OCI-LY1 (cell line): ENCODE results near the gene DCDC1.
"Not testable (repeated sequence)": the region's sequence is repeated elsewhere in the genome, so short reads cannot be mapped to it uniquely, and the experiment has no call there.

ENCODE experiments used
- H2AFZ ChIP-seq: fragments of 200-600 bp; sonication (generic), shearing (Covaris generic); 2 replicates; pipeline ENCODE4 v1.6.0; 2014; ENCODE audit warnings: antibody characterized with exemption, mild to moderate bottlenecking, low read length
- H3F3A ChIP-seq: fragments of 200-600 bp; sonication (generic), shearing (Covaris generic); 2 replicates; pipeline ENCODE4 v1.6.0; 2014; ENCODE audit warnings: mild to moderate bottlenecking, antibody characterized with exemption, low read length, moderate library complexity; ENCODE audit not compliant: insufficient read depth
- H3K27ac ChIP-seq: fragments of 200-600 bp; sonication (generic); 2 replicates; pipeline ENCODE4 v1.5.1; 2014; ENCODE audit warnings: low read length, mixed run types, mild to moderate bottlenecking, low read depth; ENCODE audit not compliant: poor library complexity, severe bottlenecking
- H3K27me3 ChIP-seq: fragments of 200-600 bp; sonication (generic); 2 replicates; pipeline ENCODE4 v1.6.0; 2014; ENCODE audit warnings: antibody characterized with exemption, mild to moderate bottlenecking, low read length, moderate library complexity; ENCODE audit not compliant: insufficient read depth
- H3K36me3 ChIP-seq: fragments of 200-600 bp; sonication (generic); 2 replicates; pipeline ENCODE4 v1.6.1; 2014; ENCODE audit warnings: mild to moderate bottlenecking, antibody characterized with exemption, low read length, moderate library complexity, mixed read lengths; ENCODE audit not compliant: insufficient read depth
- H3K4me1 ChIP-seq: fragments of 200-600 bp; sonication (generic); 2 replicates; pipeline ENCODE4 v1.5.1; 2014; ENCODE audit warnings: mild to moderate bottlenecking, low read length, moderate library complexity; ENCODE audit not compliant: insufficient read depth, severe bottlenecking
- H3K4me2 ChIP-seq: fragments of 200-600 bp; sonication (generic), shearing (Covaris generic); 2 replicates; pipeline ENCODE4 v1.6.1; 2014; ENCODE audit warnings: low read length
- H3K4me3 ChIP-seq: fragments of 200-600 bp; sonication (generic); 2 replicates; pipeline ENCODE4 v1.5.1; 2014; ENCODE audit warnings: low read length, low read depth, mild to moderate bottlenecking, mixed read lengths; ENCODE audit not compliant: poor library complexity, severe bottlenecking
- H3K79me2 ChIP-seq: fragments of 200-600 bp; shearing (Covaris generic); 2 replicates; pipeline ENCODE4 v1.6.1; 2016; ENCODE audit warnings: mixed run types, low read length, mixed read lengths; ENCODE audit not compliant: insufficient read depth
- H3K9ac ChIP-seq: fragments of 200-600 bp; sonication (generic), shearing (Covaris generic); 2 replicates; pipeline ENCODE4 v1.6.1; 2014; ENCODE audit warnings: mild to moderate bottlenecking, low read length, mixed read lengths
- H3K9me2 ChIP-seq: fragments of 200-600 bp; sonication (generic), shearing (Covaris generic); 2 replicates; pipeline ENCODE4 v1.6.1; 2014; ENCODE audit warnings: low read depth, mild to moderate bottlenecking, low read length, mixed read lengths
- H3K9me3 ChIP-seq: fragments of 200-600 bp; shearing (Covaris generic); 2 replicates; pipeline ENCODE4 v1.6.1; 2014; ENCODE audit warnings: low read length, mixed read lengths
- H4K20me1 ChIP-seq: fragments of 200-600 bp; sonication (generic), shearing (Covaris generic); 2 replicates; pipeline ENCODE4 v1.6.0; 2016; ENCODE audit warnings: mild to moderate bottlenecking, low read length; ENCODE audit not compliant: insufficient read depth
- EZH2 ChIP-seq: fragments of 200-600 bp; sonication (generic), shearing (Covaris generic); IDR thresholded peaks from 2 replicates; pipeline ENCODE4 v1.8.0; 2017; ENCODE audit warnings: borderline replicate concordance, mixed run types, mild to moderate bottlenecking, antibody characterized with exemption, low read length, moderate library complexity, mixed read lengths
- TF ChIP-seq, protein P1 (sequence below): fragments of 200-600 bp; sonication (generic), shearing (Covaris generic); IDR thresholded peaks from 2 replicates; pipeline ENCODE4 v1.5.1; 2017; ENCODE audit warnings: mild to moderate bottlenecking, antibody characterized with exemption, low read length, moderate library complexity, mixed read lengths

DCDC1 gene

DNA sequence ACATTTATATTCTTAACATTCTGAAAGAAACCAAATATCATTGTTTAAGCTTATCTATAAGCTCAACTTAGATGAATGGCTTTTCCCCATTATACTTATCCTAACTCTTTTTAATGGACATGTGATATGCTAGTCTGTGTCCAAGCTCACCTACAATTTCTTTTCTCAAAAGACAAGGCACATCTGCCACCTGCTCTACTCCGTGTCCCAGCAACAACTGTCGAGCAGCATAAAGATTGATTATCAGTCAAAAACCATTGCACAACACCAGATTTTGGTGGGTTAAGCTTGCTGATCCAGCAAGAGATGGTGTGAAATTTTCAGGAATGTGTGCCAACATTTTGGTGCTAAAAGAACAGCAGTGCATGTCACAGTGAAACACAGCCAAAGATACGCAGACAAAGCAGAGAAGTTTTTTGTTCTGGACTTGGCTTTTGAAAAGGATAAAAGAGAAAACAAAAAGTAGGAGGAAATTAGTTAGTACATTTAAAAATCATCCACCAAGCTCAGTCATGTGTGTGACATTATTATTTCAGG lies 65.8 kb downstream of the DCDC1 start:
- H2AFZ ChIP-seq = no peak overlapping the region
- H3K9me3 ChIP-seq = no peaks in the 10 kb centered on the region
- H3K4me1 ChIP-seq = no peaks in the 10 kb centered on the region
- no peak overlapping the region for H3K4me3 ChIP-seq
- no peak overlapping the region for H3K9ac ChIP-seq
- no peaks in the 10 kb centered on the region for H3K27me3 ChIP-seq
- H3K36me3 ChIP-seq = no peaks in the 10 kb centered on the region
- H3K27ac ChIP-seq = no peak overlapping the region
- H3K9me2 ChIP-seq = no peaks in the 10 kb centered on the region
- no peaks in the 10 kb centered on the region for H3F3A ChIP-seq
- H3K4me2 ChIP-seq = no peak overlapping the region
- no peaks in the 10 kb centered on the region for H4K20me1 ChIP-seq
- no peak for TF ChIP-seq EZH2
- TF ChIP-seq, protein P1, sequence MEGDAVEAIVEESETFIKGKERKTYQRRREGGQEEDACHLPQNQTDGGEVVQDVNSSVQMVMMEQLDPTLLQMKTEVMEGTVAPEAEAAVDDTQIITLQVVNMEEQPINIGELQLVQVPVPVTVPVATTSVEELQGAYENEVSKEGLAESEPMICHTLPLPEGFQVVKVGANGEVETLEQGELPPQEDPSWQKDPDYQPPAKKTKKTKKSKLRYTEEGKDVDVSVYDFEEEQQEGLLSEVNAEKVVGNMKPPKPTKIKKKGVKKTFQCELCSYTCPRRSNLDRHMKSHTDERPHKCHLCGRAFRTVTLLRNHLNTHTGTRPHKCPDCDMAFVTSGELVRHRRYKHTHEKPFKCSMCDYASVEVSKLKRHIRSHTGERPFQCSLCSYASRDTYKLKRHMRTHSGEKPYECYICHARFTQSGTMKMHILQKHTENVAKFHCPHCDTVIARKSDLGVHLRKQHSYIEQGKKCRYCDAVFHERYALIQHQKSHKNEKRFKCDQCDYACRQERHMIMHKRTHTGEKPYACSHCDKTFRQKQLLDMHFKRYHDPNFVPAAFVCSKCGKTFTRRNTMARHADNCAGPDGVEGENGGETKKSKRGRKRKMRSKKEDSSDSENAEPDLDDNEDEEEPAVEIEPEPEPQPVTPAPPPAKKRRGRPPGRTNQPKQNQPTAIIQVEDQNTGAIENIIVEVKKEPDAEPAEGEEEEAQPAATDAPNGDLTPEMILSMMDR = no peak
- H3K79me2 ChIP-seq = no peaks in the 10 kb centered on the region

DNA sequence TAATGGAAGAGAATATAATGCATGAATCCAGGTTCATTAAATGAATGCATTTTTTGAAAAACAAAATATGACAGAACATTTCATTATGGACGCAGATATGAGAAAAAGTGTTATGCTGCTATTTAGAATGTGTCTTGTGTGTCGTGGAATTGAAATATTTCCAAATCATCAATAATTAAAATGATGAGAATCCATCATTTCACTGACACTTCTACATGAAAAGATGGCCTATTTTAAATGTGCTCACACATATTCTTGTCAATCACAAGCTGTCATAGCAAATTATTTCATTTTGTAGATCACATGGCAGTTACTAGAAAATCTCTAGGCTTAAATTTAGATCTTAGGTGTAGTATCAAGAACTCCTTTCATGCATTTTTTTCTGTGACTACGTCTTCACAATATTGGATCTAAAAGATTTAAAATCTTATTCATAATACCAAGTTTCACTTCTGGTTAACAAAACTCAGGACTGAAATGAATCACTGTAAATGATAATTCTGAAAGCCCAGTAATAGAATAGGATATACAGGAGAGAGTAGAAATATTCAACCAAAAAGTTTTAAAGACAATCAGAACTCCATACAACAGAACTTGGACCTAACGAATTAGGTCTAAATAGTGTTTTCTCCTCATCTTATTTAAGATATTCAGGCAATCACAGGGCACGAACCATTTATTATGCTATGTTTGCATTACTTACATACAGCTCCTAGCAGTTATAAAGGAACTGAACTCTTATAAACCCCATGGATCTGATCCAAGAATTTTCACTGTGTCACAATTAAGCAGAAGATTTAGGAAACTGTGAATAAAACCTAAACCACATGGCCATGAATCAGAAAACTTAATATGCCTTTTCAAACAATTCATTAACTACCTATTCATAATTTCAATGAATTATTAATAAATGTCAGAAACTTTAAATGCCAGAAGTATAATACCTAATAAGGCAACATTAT lies 67.7 kb downstream of the DCDC1 start:
- Histone ChIP-seq H3K27me3 (no peaks in the 10 kb centered on the region), H3K4me2 (no peak overlapping the region), H3K4me3 (no peak overlapping the region), H4K20me1 (no peaks in the 10 kb centered on the region), H2AFZ (no peak overlapping the region), H3K9me2 (no peaks in the 10 kb centered on the region), H3K36me3 (no peaks in the 10 kb centered on the region), H3K79me2 (no peaks in the 10 kb centered on the region), H3K27ac (no peak overlapping the region), H3K9ac (no peak overlapping the region), H3K9me3 (no peaks in the 10 kb centered on the region), H3F3A (no peaks in the 10 kb centered on the region), H3K4me1 (no peaks in the 10 kb centered on the region)
- TF ChIP-seq, protein P1 = no peak
- TF ChIP-seq EZH2 = no peak

- Histone ChIP-seq H3K9me2 (no peaks in the 10 kb centered on the region), H2AFZ (no peak overlapping the region), H4K20me1 (no peaks in the 10 kb centered on the region), H3K9me3 (no peaks in the 10 kb centered on the region), H3K4me1 (no peaks in the 10 kb centered on the region), H3K79me2 (no peaks in the 10 kb centered on the region), H3K9ac (no peak overlapping the region), H3K4me3 (no peak overlapping the region), H3K4me2 (no peak overlapping the region), H3K27ac (no peak overlapping the region), H3K36me3 (no peaks in the 10 kb centered on the region), H3F3A (no peaks in the 10 kb centered on the region), H3K27me3 (no peaks in the 10 kb centered on the region)
- TF ChIP-seq EZH2 = no peak
- TF ChIP-seq, protein P1 = no peak
Measured at GRCh38 chr11:31295308-31295707, 74.2 kb downstream of the DCDC1 start.

DNA sequence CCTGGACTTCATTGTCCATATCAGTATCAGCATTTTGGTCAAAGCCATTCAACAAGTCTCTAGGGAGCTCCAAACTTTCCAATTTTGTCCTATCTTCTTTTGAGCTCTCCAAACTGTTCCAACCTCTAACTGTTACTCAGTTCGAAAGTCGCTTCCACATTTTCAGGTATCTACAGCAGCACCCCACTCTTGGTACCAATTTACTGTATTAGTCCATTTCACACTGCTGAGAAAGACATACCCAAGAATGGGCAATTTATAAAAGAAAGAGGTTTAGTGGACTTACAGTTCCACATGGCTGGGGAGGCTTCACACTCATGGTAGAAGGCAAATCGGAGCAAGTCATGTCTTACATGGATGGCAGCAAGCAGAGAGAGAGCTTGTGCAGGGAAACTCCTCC lies 96.0 kb downstream of the DCDC1 start:
- H3K9ac ChIP-seq, H4K20me1 ChIP-seq, H2AFZ ChIP-seq, H3K79me2 ChIP-seq, H3K4me1 ChIP-seq, H3K4me3 ChIP-seq, H3K4me2 ChIP-seq, H3K27ac ChIP-seq, H3K9me2 ChIP-seq, H3F3A ChIP-seq, H3K36me3 ChIP-seq, H3K27me3 ChIP-seq, H3K9me3 ChIP-seq: not testable (repeated sequence)
